HCT116 (cell line): Measurements from ENCODE around the gene LAMB2. TPM values are rescaled to one million over a fixed set of nuclear protein-coding genes. Genes with fewer than 3 reads are reported as not detected.

Source experiments
- ATAC-seq: fragments of 200-7000 bp; cut with Tn5 transposase; 2 replicates; pipeline ENCODE4 v1.9.1; 2020; ENCODE audit warnings: mild to moderate bottlenecking, moderate library complexity
- BruUV-seq: library from RNA; stranded (reverse); fragments of 400-500 nt; replicated peaks from 2 replicates; lab custom pipeline; 2021; lab: Mats Ljungman, UMichigan
- CTCF ChIA-PET: fragments of 300-600 bp; sonication (Branson Sonifier 250); formaldehyde crosslinking; loops from one replicate; lab custom pipeline; 2021; ENCODE audit warnings: antibody characterized with exemption; lab: Charles Lee
- POLR2A ChIA-PET: fragments of 300-600, 350-600 bp; sonication (Branson Sonifier 250); formaldehyde crosslinking; loops from one replicate; lab custom pipeline; 2021; ENCODE audit warnings: antibody characterized with exemption; lab: Charles Lee
- RAD21 ChIA-PET, 2 experiments: fragments of 300-600 bp; sonication (Branson Sonifier 250); formaldehyde crosslinking; loops; one replicate each; lab custom pipeline; 2023; ENCODE audit warnings: low total read pairs in 2 of 2; ENCODE audit not compliant: uncharacterized antibody in 2 of 2, unreplicated experiment in 2 of 2, low non-redundant PET in 1 of 2; lab: Charles Lee
- DNase-seq: peaks from one replicate; pipeline ENCODE4 v3.0.0-alpha.2; 2010; ENCODE audit warnings: low read depth, low spot score
- H2AFZ ChIP-seq: fragments of 200-600 bp; shearing (Covaris generic), sonication (generic); 2 replicates; pipeline ENCODE4 v1.6.1; 2017; ENCODE audit warnings: low read depth, mixed run types, mixed read lengths, antibody characterized with exemption, low read length; ENCODE audit not compliant: poor library complexity, severe bottlenecking
- H3K27ac ChIP-seq: 2 replicates; pipeline ENCODE4 v1.5.1; 2012; ENCODE audit warnings: low read depth, low read length
- H3K27me3 ChIP-seq: fragments of 200-600 bp; sonication (generic); 2 replicates; pipeline ENCODE4 v1.6.1; 2016; ENCODE audit warnings: mixed run types, low read length, mixed read lengths; ENCODE audit not compliant: insufficient read depth
- H3K36me3 ChIP-seq, 2 experiments: fragments of 200-500 bp in 1 of 2; fragments of 200-600 bp in 1 of 2; sonication (Bioruptor generic) in 1 of 2; sonication (generic) in 1 of 2; 2 replicates each; pipeline versions ENCODE4 v1.5.1 to v1.6.1; 2014 to 2016; ENCODE audit warnings: low read length in 2 of 2, inconsistent platforms in 1 of 2, mixed read lengths in 1 of 2, mixed run types in 1 of 2; ENCODE audit not compliant: insufficient read depth in 2 of 2, control insufficient read depth in 1 of 2
- H3K4me1 ChIP-seq, 2 experiments: fragments of 200-600 bp in 1 of 2; sonication (generic) in 1 of 2; 2 replicates each; pipeline versions ENCODE4 v1.5.1 to v1.6.1; 2012 to 2017; ENCODE audit warnings: low read length in 2 of 2, inconsistent platforms in 1 of 2, mild to moderate bottlenecking in 1 of 2, mixed read lengths in 1 of 2, mixed run types in 1 of 2, moderate library complexity in 1 of 2; ENCODE audit not compliant: insufficient read depth in 2 of 2, control insufficient read depth in 1 of 2
- H3K4me2 ChIP-seq: fragments of 200-600 bp; sonication (generic); 2 replicates; pipeline ENCODE4 v1.6.1; 2017; ENCODE audit warnings: mixed run types, low read length, mixed read lengths
- H3K4me3 ChIP-seq, 2 experiments: fragments of 200-600 bp in 1 of 2; sonication (generic) in 1 of 2; replicated peaks in 1 of 2; 2 replicates each; pipeline ENCODE4 v1.5.1; 2011 to 2016; ENCODE audit warnings: low read length in 2 of 2, control low read depth in 1 of 2, low read depth in 1 of 2, mild to moderate bottlenecking in 1 of 2, mixed read lengths in 1 of 2, mixed run types in 1 of 2
- H3K79me2 ChIP-seq: fragments of 200-600 bp; sonication (generic); 2 replicates; pipeline ENCODE4 v1.6.1; 2017; ENCODE audit warnings: mild to moderate bottlenecking, mixed run types, low read length, moderate library complexity, mixed read lengths; ENCODE audit not compliant: insufficient read depth
- H3K9ac ChIP-seq: fragments of 200-600 bp; sonication (generic); 2 replicates; pipeline ENCODE4 v1.6.1; 2016; ENCODE audit warnings: low read length, mixed read lengths
- H3K9me2 ChIP-seq: fragments of 200-600 bp; sonication (generic), shearing (Covaris generic); 2 replicates; pipeline ENCODE4 v1.6.1; 2017; ENCODE audit warnings: mixed run types, mild to moderate bottlenecking, moderate library complexity; ENCODE audit not compliant: insufficient read depth
- H3K9me3 ChIP-seq, 2 experiments: fragments of 200-500 bp in 1 of 2; fragments of 200-600 bp in 1 of 2; sonication (Bioruptor generic) in 1 of 2; sonication (generic) in 1 of 2; 2 replicates each; pipeline ENCODE4 v1.6.1; 2014 to 2017; ENCODE audit warnings: low read length in 2 of 2, mixed read lengths in 2 of 2, inconsistent platforms in 1 of 2, low read depth in 1 of 2, mild to moderate bottlenecking in 1 of 2, mixed run types in 1 of 2, moderate library complexity in 1 of 2; ENCODE audit not compliant: control insufficient read depth in 1 of 2, insufficient read depth in 1 of 2
- H4K20me1 ChIP-seq: fragments of 200-600 bp; sonication (generic), shearing (Covaris generic); 2 replicates; pipeline ENCODE4 v1.6.1; 2017; ENCODE audit warnings: mixed run types, mild to moderate bottlenecking, moderate library complexity; ENCODE audit not compliant: insufficient read depth
- CEBPB ChIP-seq: IDR thresholded peaks from 2 replicates; pipeline ENCODE4 v1.6.1; 2012; ENCODE audit warnings: low read depth
- MAX ChIP-seq: IDR thresholded peaks from 2 replicates; pipeline ENCODE4 v1.6.1; 2012
- POLR2A ChIP-seq: IDR thresholded peaks from 2 replicates; pipeline ENCODE4 v1.7.0; 2011; ENCODE audit warnings: borderline replicate concordance; ENCODE audit not compliant: insufficient read depth, insufficient read length; ENCODE audit errors: extremely low read depth
- ZBTB33 ChIP-seq: IDR thresholded peaks from 2 replicates; pipeline ENCODE4 v1.6.1; 2011; ENCODE audit warnings: mild to moderate bottlenecking, low read length, moderate library complexity; ENCODE audit not compliant: insufficient replicate concordance; ENCODE audit errors: extremely low read depth
- ZNF274 ChIP-seq: fragments of 200-500 bp; sonication (Bioruptor generic); IDR thresholded peaks from 2 replicates; pipeline ENCODE4 v1.6.1; 2014; ENCODE audit warnings: mild to moderate bottlenecking, low read depth, low read length, inconsistent platforms
- intact Hi-C: fragments of 100-400 bp; cut with micrococcal nuclease; formaldehyde crosslinking; loops from 2 replicates; pipeline ENCODE4 v1.10.0; 2022
- microRNA-seq: library from miRNA; unstranded; fragments of <30 nt; microRNA quantifications from one replicate; pipeline ENCODE4, GENCODE V29; 2016; ENCODE audit warnings: borderline number of aligned reads
- total RNA-seq: library from RNA; stranded (reverse); gene quantifications from one replicate; pipeline ENCODE4 v1.2.1, GENCODE V29; 2021; ENCODE audit not compliant: unreplicated experiment

Gene LAMB2
- total RNA-seq, 1 experiment from 2014 or later = 213 TPM

GRCh38 chr3:49076116-49076515 lies 56.7 kb downstream of the LAMB2 start:
- ChIA-PET RAD21 (no interaction called here), POLR2A (no interaction called here), CTCF (no interaction called here)
- Histone ChIP-seq H3K79me2 (peaks cover 93% of the 10 kb centered on the region), H3K9me3 (no peaks in the 10 kb centered on the region), H3K27me3 (no peaks in the 10 kb centered on the region), H3K36me3 (peaks cover 40 to 47% of the 10 kb centered on the region in 2 experiments), H3K4me3 (no peak overlapping the region), H3K9ac (no peak overlapping the region), H2AFZ (no peak overlapping the region), H3K27ac (no peak overlapping the region), H3K9me2 (no peaks in the 10 kb centered on the region), H3K4me2 (no peak overlapping the region), H3K4me1 (no peaks in the 10 kb centered on the region), H4K20me1 (peaks cover 6% of the 10 kb centered on the region; the same call in 1 of the 2 replicates)
- TF ChIP-seq POLR2A = no peak
- TF ChIP-seq ZNF274 = no peak
- TF ChIP-seq ZBTB33 = no peak
- no peak for TF ChIP-seq MAX
- TF ChIP-seq CEBPB = no peak
- ATAC-seq (no peak), DNase-seq (no peak)
- intact Hi-C loops = no loop called here
- BruUV-seq = no TSS peak

Small RNAs within 50 kb of the gene (microRNA-seq; reads per million reads assigned to microRNA genes)
- gene MIR6890 = not detected

Other genes with a start within 250 kb of the LAMB2 start
- 8.7 TPM for gene SLC25A20, start 234.2 kb downstream of the LAMB2 start, total RNA-seq
- gene ARIH2, start 214.2 kb downstream of the LAMB2 start, total RNA-seq = 105 TPM
- gene P4HTM, start 142.8 kb downstream of the LAMB2 start, total RNA-seq = 60.5 TPM
- gene WDR6, start 125.7 kb downstream of the LAMB2 start, total RNA-seq = 174 TPM
- 42.9 TPM for gene DALRD3, start 114.5 kb downstream of the LAMB2 start, total RNA-seq
- 91.0 TPM for gene NDUFAF3, start 110.9 kb downstream of the LAMB2 start, total RNA-seq
- 599 TPM for gene IMPDH2, start 103.7 kb downstream of the LAMB2 start, total RNA-seq
- 105 TPM for gene QRICH1, start 39.0 kb downstream of the LAMB2 start, total RNA-seq
- gene QARS1, start 28.3 kb downstream of the LAMB2 start, total RNA-seq = 346 TPM
- gene USP19, start 12.2 kb downstream of the LAMB2 start, total RNA-seq = 92.8 TPM
- 32.8 TPM for gene CCDC71, start 33.3 kb upstream of the LAMB2 start, total RNA-seq
- gene KLHDC8B, start 38.5 kb upstream of the LAMB2 start, total RNA-seq = 10.4 TPM
- 5.9 TPM for gene C3orf62, start 144.2 kb upstream of the LAMB2 start, total RNA-seq
- gene USP4, start 207.0 kb upstream of the LAMB2 start, total RNA-seq = 31.7 TPM
- gene GPX1, start 225.3 kb upstream of the LAMB2 start, total RNA-seq = 330 TPM